HepG2 (cell line): ENCODE measurements around the gene RABIF. TPM values are rescaled to one million over a fixed set of nuclear protein-coding genes. Genes with fewer than 3 reads are reported as not detected.

ENCODE experiments used
- CEBPG ChIP-seq: IDR thresholded peaks from 2 replicates; pipeline ENCODE4 v1.6.1; 2016
- ETV5 ChIP-seq: IDR thresholded peaks from 2 replicates; pipeline ENCODE4 v1.6.1; 2018; ENCODE audit warnings: missing biosample characterization, missing genetic modification reagents, inconsistent platforms, borderline replicate concordance
- HBP1 ChIP-seq: IDR thresholded peaks from 2 replicates; pipeline ENCODE4 v1.6.1; 2016; ENCODE audit warnings: low read depth, control low read depth
- HOXA9 ChIP-seq: sonication (generic); formaldehyde crosslinking; IDR thresholded peaks from 2 replicates; pipeline ENCODE4 v1.8.1; 2022; ENCODE audit warnings: missing genetic modification reagents, mild to moderate bottlenecking, moderate library complexity, borderline replicate concordance
- JARID2 ChIP-seq: sonication (generic); formaldehyde crosslinking; IDR thresholded peaks from 2 replicates; pipeline ENCODE4 v1.8.1; 2023; ENCODE audit warnings: missing genetic modification reagents, inconsistent platforms; ENCODE audit not compliant: insufficient replicate concordance
- KAT8 ChIP-seq: IDR thresholded peaks from 2 replicates; pipeline ENCODE4 v1.6.1; 2016; ENCODE audit warnings: missing genetic modification reagents, missing compliant biosample characterization
- LRRFIP1 ChIP-seq: sonication (generic); formaldehyde crosslinking; conservative IDR thresholded peaks from 2 replicates; pipeline ENCODE4 v1.4.0; 2020; ENCODE audit warnings: missing genetic modification reagents
- NFYC ChIP-seq: IDR thresholded peaks from 2 replicates; pipeline ENCODE4 v1.6.1; 2016; ENCODE audit warnings: missing genetic modification reagents, missing compliant biosample characterization
- PBX2 ChIP-seq: IDR thresholded peaks from 2 replicates; pipeline ENCODE4 v1.6.1; 2016; ENCODE audit warnings: control low read depth
- PHF5A ChIP-seq: IDR thresholded peaks from one replicate; pipeline ENCODE4 v1.6.1; 2018; ENCODE audit warnings: low read depth, missing genetic modification reagents; ENCODE audit not compliant: unreplicated experiment
- PPARG ChIP-seq: conservative IDR thresholded peaks from 2 replicates; pipeline ENCODE4 v1.6.1; 2016; ENCODE audit warnings: missing biosample characterization, missing genetic modification reagents
- REST ChIP-seq, 2 experiments: IDR thresholded peaks; 2 replicates each; pipeline ENCODE4 v1.6.1; 2011 to 2012; ENCODE audit warnings: low read length in 2 of 2, borderline replicate concordance in 1 of 2, low read depth in 1 of 2, mild to moderate bottlenecking in 1 of 2, moderate library complexity in 1 of 2
- RFXAP ChIP-seq: sonication (generic); formaldehyde crosslinking; IDR thresholded peaks from 2 replicates; pipeline ENCODE4 v1.4.0; 2020; ENCODE audit warnings: missing genetic modification reagents, borderline replicate concordance
- SOX6 ChIP-seq, 2 experiments: fragments of 450-650 bp in 1 of 2; sonication (generic) in 1 of 2; formaldehyde crosslinking in 1 of 2; IDR thresholded peaks; 2 replicates each; pipeline versions ENCODE4 v1.4.0 to v1.6.1; 2017 to 2020; ENCODE audit warnings: antibody characterized with exemption in 1 of 2, mild to moderate bottlenecking in 1 of 2, missing genetic modification reagents in 1 of 2
- TEAD2 ChIP-seq: sonication (generic); formaldehyde crosslinking; IDR thresholded peaks from 2 replicates; pipeline ENCODE4 v1.9.0; 2021; ENCODE audit warnings: missing genetic modification reagents
- ZNF230 ChIP-seq: sonication (generic); formaldehyde crosslinking; IDR thresholded peaks from 2 replicates; pipeline ENCODE4 v1.4.0; 2020; ENCODE audit warnings: mild to moderate bottlenecking, missing genetic modification reagents
- ZNF460 ChIP-seq: sonication (generic); formaldehyde crosslinking; IDR thresholded peaks from 2 replicates; pipeline ENCODE4 v1.5.1; 2020; ENCODE audit warnings: missing genetic modification reagents, mild to moderate bottlenecking, borderline replicate concordance
- ZNF747 ChIP-seq: sonication (generic); formaldehyde crosslinking; IDR thresholded peaks from 2 replicates; pipeline ENCODE4 v1.8.1; 2023; ENCODE audit warnings: missing genetic modification reagents, mild to moderate bottlenecking, borderline replicate concordance
- ZNF761 ChIP-seq: sonication (generic); formaldehyde crosslinking; conservative IDR thresholded peaks from 2 replicates; pipeline ENCODE4 v1.4.0; 2020; ENCODE audit warnings: mild to moderate bottlenecking, missing genetic modification reagents
- ZSCAN30 ChIP-seq: sonication (generic); formaldehyde crosslinking; IDR thresholded peaks from 2 replicates; pipeline ENCODE4 v1.5.0; 2020; ENCODE audit warnings: mild to moderate bottlenecking, missing genetic modification reagents
- polyA plus RNA-seq, 8 experiments: library from polyadenylated mRNA; depleted of rRNA in 3 of 8; stranded (reverse) in 7 of 8; unstranded in 1 of 8; fragments of >200 nt; fragmentation: Illumina TruSeq in 4 of 8; extraction: Trizol in 4 of 8; gene quantifications; 2 replicates each; pipeline versions ENCODE4 v1.2.1 to v1.2.3, GENCODE V29; 2011 to 2016; ENCODE audit warnings: low read depth in 4 of 8, missing spikeins in 1 of 8, mixed read lengths in 1 of 8; ENCODE audit not compliant: insufficient read depth in 1 of 8
- total RNA-seq, 5 experiments: library from RNA; depleted of rRNA; stranded (reverse); fragments of >200 nt; fragmentation: Illumina TruSeq; extraction: Trizol; gene quantifications; 2 replicates each; pipeline ENCODE4 v1.2.3, GENCODE V29; 2016; ENCODE audit warnings: low read depth in 1 of 5

The RABIF gene
- total and polyA plus RNA-seq, 2 of the 13 experiments (the other 11 are each of a cell fraction or from before 2014, with no cell fraction given), result 7.6 to 8.3 TPM

- TF ChIP-seq ZNF460 (CRISPR knock-in tag) (no peak), TEAD2 (no peak), PBX2 (CRISPR knock-in tag) (no peak), JARID2 (CRISPR knock-in tag) (no peak), PPARG (CRISPR knock-in tag) (no peak), KAT8 (CRISPR knock-in tag) (0 out of 2 replicates have a peak, but pooled peaks have one; percentile 30), RFXAP (CRISPR knock-in tag) (no peak), SOX6 (IDR thresholded peaks at IDR 0.05) (no peak), SOX6 (CRISPR knock-in tag; IDR thresholded peaks at IDR 0.05) (no peak), LRRFIP1 (CRISPR knock-in tag) (no peak), ZNF230 (no peak), HOXA9 (CRISPR knock-in tag) (no peak), HBP1 (no peak), CEBPG (CRISPR knock-in tag) (no peak), ZNF761 (no peak), REST (IDR thresholded peaks at IDR 0.05; ENCODE audit: borderline replicate concordance in 1 of 2, low read depth in 1 of 2, low read length in 2 of 2) (no peak), PHF5A (CRISPR knock-in tag) (no peak), ZSCAN30 (no peak), ETV5 (CRISPR knock-in tag) (no peak), ZNF747 (CRISPR knock-in tag) (no peak), NFYC (CRISPR knock-in tag) (no peak)
These were observed 36.6 kb downstream of the RABIF start (continued) for GRCh38 chr1:202852163-202852904.
